NT2/D1 (cell line): Measurements from ENCODE around the gene STK11.

Experiments used
- SUZ12 ChIP-seq: IDR thresholded peaks from 2 replicates; pipeline ENCODE4 v1.6.1; 2011; ENCODE audit not compliant: insufficient read length, insufficient read depth; ENCODE audit errors: extremely low read depth
- YY1 ChIP-seq: IDR thresholded peaks from 2 replicates; pipeline ENCODE4 v1.6.1; 2011; ENCODE audit not compliant: insufficient read length, insufficient read depth
- ZNF274 ChIP-seq: IDR thresholded peaks from 2 replicates; pipeline ENCODE4 v1.6.1; 2011; ENCODE audit warnings: mild to moderate bottlenecking, low read depth, low read length

GRCh38 chr19:1249298-1249989 is 43.9 kb downstream of the STK11 start:
- TF ChIP-seq ZNF274: no peak
- no peak for TF ChIP-seq YY1
- TF ChIP-seq SUZ12: no peak
